ENCODE data around the gene ST6GALNAC1.

The ST6GALNAC1 gene

GRCh38 chr17:76601065-76601464, 42.5 kb downstream of the ST6GALNAC1 start:
- no peaks in the 10 kb centered on the region for H3K4me1 ChIP-seq (ENCODE audit: insufficient read depth, low read length, severe bottlenecking)
- H3K9me2 ChIP-seq (ENCODE audit: low read depth, low read length), result no peaks in the 10 kb centered on the region
- H3K27me3 ChIP-seq (ENCODE audit: insufficient read depth, low read length), result no peaks in the 10 kb centered on the region; the same call in 1 of the 2 replicates
- H3F3A ChIP-seq (ENCODE audit: insufficient read depth, low read length), result no peaks in the 10 kb centered on the region
- H3K27ac ChIP-seq (ENCODE audit: low read depth, low read length, poor library complexity, severe bottlenecking), result no peak overlapping the region
- no peaks in the 10 kb centered on the region for H4K20me1 ChIP-seq (ENCODE audit: insufficient read depth, low read length)
- H3K4me3 ChIP-seq (ENCODE audit: low read depth, low read length, poor library complexity, severe bottlenecking), result no peak overlapping the region
- H3K79me2 ChIP-seq (ENCODE audit: insufficient read depth, low read length), result no peaks in the 10 kb centered on the region
- H3K9me3 ChIP-seq (ENCODE audit: low read length), result no peaks in the 10 kb centered on the region
- H2AFZ ChIP-seq (ENCODE audit: low read length), result no peak overlapping the region
- no peaks in the 10 kb centered on the region for H3K36me3 ChIP-seq (ENCODE audit: insufficient read depth, low read length)
- no peak overlapping the region for H3K4me2 ChIP-seq (ENCODE audit: low read length)
- H3K9ac ChIP-seq (ENCODE audit: low read length), result no peak overlapping the region
- TF ChIP-seq, protein P1, sequence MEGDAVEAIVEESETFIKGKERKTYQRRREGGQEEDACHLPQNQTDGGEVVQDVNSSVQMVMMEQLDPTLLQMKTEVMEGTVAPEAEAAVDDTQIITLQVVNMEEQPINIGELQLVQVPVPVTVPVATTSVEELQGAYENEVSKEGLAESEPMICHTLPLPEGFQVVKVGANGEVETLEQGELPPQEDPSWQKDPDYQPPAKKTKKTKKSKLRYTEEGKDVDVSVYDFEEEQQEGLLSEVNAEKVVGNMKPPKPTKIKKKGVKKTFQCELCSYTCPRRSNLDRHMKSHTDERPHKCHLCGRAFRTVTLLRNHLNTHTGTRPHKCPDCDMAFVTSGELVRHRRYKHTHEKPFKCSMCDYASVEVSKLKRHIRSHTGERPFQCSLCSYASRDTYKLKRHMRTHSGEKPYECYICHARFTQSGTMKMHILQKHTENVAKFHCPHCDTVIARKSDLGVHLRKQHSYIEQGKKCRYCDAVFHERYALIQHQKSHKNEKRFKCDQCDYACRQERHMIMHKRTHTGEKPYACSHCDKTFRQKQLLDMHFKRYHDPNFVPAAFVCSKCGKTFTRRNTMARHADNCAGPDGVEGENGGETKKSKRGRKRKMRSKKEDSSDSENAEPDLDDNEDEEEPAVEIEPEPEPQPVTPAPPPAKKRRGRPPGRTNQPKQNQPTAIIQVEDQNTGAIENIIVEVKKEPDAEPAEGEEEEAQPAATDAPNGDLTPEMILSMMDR (IDR thresholded peaks at IDR 0.05; ENCODE audit: low read length), result no peak
- TF ChIP-seq EZH2 (IDR thresholded peaks at IDR 0.05; ENCODE audit: borderline replicate concordance, low read length), result no peak

DNA sequence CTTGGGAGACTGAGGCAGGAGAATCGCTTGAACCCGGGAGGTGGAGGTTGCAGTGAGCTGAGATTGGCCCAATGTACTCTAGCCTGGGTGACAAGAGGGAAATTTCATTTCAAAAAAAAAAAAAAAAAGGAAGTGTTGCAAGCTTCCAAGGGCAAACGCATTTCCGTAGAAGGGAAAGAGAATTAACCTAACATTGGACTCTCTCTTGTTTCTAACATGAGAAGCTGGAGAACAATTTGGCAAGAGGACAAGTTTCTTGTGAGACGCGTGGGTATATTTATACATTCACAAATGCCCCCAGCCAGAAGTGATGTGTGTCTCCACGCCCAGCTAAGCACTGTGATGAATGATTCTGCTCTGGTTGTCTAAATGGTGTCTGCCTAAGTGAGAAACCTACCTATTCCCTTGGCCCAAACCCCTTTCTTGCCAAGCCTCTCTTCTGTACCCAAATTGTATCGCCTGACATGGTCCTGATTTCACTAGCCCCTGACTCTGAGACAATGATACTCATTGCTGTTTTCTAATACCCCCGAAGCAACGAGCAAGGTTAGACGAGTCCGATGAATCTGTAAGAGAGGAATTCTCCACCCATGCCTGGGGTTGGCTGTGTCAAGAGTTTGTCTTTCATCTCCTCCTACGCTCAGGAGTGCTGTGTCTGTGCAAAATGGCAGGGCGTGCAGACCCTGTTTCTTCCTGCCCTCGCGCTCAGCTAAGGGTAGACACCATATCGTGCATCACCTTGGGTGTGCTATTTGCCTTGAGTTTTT, 43.7 kb downstream of the ST6GALNAC1 start:
- no peaks in the 10 kb centered on the region for H3K79me2 ChIP-seq (ENCODE audit: insufficient read depth, low read length)
- no peaks in the 10 kb centered on the region for H3K9me3 ChIP-seq (ENCODE audit: low read length)
- H2AFZ ChIP-seq (ENCODE audit: low read length), result no peak overlapping the region
- H3K36me3 ChIP-seq (ENCODE audit: insufficient read depth, low read length), result no peaks in the 10 kb centered on the region
- H4K20me1 ChIP-seq (ENCODE audit: insufficient read depth, low read length), result no peaks in the 10 kb centered on the region
- no peak overlapping the region for H3K4me3 ChIP-seq (ENCODE audit: low read depth, low read length, poor library complexity, severe bottlenecking)
- H3F3A ChIP-seq (ENCODE audit: insufficient read depth, low read length), result no peaks in the 10 kb centered on the region
- H3K4me2 ChIP-seq (ENCODE audit: low read length), result no peak overlapping the region
- H3K4me1 ChIP-seq (ENCODE audit: insufficient read depth, low read length, severe bottlenecking), result no peaks in the 10 kb centered on the region
- TF ChIP-seq EZH2 (IDR thresholded peaks at IDR 0.05; ENCODE audit: borderline replicate concordance, low read length), result no peak
- TF ChIP-seq, protein P1 (IDR thresholded peaks at IDR 0.05; ENCODE audit: low read length), result no peak
- no peaks in the 10 kb centered on the region; the same call in 1 of the 2 replicates for H3K27me3 ChIP-seq (ENCODE audit: insufficient read depth, low read length)
- H3K27ac ChIP-seq (ENCODE audit: low read depth, low read length, poor library complexity, severe bottlenecking), result no peak overlapping the region
- no peak overlapping the region for H3K9ac ChIP-seq (ENCODE audit: low read length)
- no peaks in the 10 kb centered on the region for H3K9me2 ChIP-seq (ENCODE audit: low read depth, low read length)

GRCh38 chr17:76598004-76598439, 45.5 kb downstream of the ST6GALNAC1 start:
- Histone ChIP-seq H3K4me3 (ENCODE audit: low read depth, low read length, poor library complexity, severe bottlenecking) (no peak overlapping the region), H3F3A (ENCODE audit: insufficient read depth, low read length) (no peaks in the 10 kb centered on the region), H3K27ac (ENCODE audit: low read depth, low read length, poor library complexity, severe bottlenecking) (no peak overlapping the region), H3K4me1 (ENCODE audit: insufficient read depth, low read length, severe bottlenecking) (no peaks in the 10 kb centered on the region), H2AFZ (ENCODE audit: low read length) (no peak overlapping the region), H3K9me3 (ENCODE audit: low read length) (no peaks in the 10 kb centered on the region), H3K36me3 (ENCODE audit: insufficient read depth, low read length) (no peaks in the 10 kb centered on the region), H3K9me2 (ENCODE audit: low read depth, low read length) (no peaks in the 10 kb centered on the region), H3K79me2 (ENCODE audit: insufficient read depth, low read length) (no peaks in the 10 kb centered on the region), H3K9ac (ENCODE audit: low read length) (no peak overlapping the region), H3K27me3 (ENCODE audit: insufficient read depth, low read length) (no peaks in the 10 kb centered on the region; the same call in 1 of the 2 replicates), H3K4me2 (ENCODE audit: low read length) (no peak overlapping the region), H4K20me1 (ENCODE audit: insufficient read depth, low read length) (no peaks in the 10 kb centered on the region)
- no peak for TF ChIP-seq EZH2 (IDR thresholded peaks at IDR 0.05; ENCODE audit: borderline replicate concordance, low read length)

All from OCI-LY1 (cell line).